ENCODE results near the gene ZNF827. TPM values are rescaled to one million over a fixed set of nuclear protein-coding genes. Genes with fewer than 3 reads are reported as not detected.

The ZNF827 gene
- total RNA-seq, 6 donors from 2014 or later: 8.1 to 68.1 (median 18.3) TPM

GRCh38 chr4:145739845-145740244 is 198.8 kb downstream of the ZNF827 start:
- Histone ChIP-seq H3K36me3 (no peaks in the 10 kb centered on the region), H3K4me3 (no peak overlapping the region), H3K4me1 (peaks cover 16 to 21% (median 20%) of the 10 kb centered on the region in 4 donors), H3K27ac (no peak overlapping the region), H3K27me3 (no peaks in the 10 kb centered on the region), H3K9me3 (no peaks in the 10 kb centered on the region)
- 53 to 77% methylated on average over 5 of the region's 5 CpGs for WGBS, 2 donors
- TF ChIP-seq POLR2A (IDR thresholded peaks at IDR 0.05) (no peak), EP300 (IDR thresholded peaks at IDR 0.05) (no peak)
- no peak for ATAC-seq (ENCODE audit: low FRiP score in 2 of 2)
- no peak for DNase-seq

- 35 to 40% methylated on average over 5 to 9 of the region's 9 CpGs for WGBS, 2 donors
These were observed 202.3 kb downstream of the ZNF827 start for GRCh38 chr4:145736241-145736831.

GRCh38 chr4:145735827-145736226 is 202.8 kb downstream of the ZNF827 start:
- Histone ChIP-seq H3K27ac (peak overlapping the region; percentile 61 to 99 (median 78)), H3K4me1 (peaks cover 43 to 54% (median 49%) of the 10 kb centered on the region in 4 donors), H3K4me3 (no peak overlapping the region), H3K27me3 (no peaks in the 10 kb centered on the region), H3K9me3 (no peaks in the 10 kb centered on the region), H3K36me3 (no peaks in the 10 kb centered on the region)
- ATAC-seq (ENCODE audit: low FRiP score in 2 of 2): no peak
- no peak for TF ChIP-seq EP300 (IDR thresholded peaks at IDR 0.05)
- TF ChIP-seq POLR2A (IDR thresholded peaks at IDR 0.05): no peak
- TF ChIP-seq CTCF (IDR thresholded peaks at IDR 0.05): no peak
- TF ChIP-seq POLR2AphosphoS5 (IDR thresholded peaks at IDR 0.05): no peak
- no peak for DNase-seq
- WGBS, 2 donors: 59 to 70% methylated on average over 4 of the region's 4 CpGs

More at GRCh38 chr4:145736241-145736831, 202.3 kb downstream of the ZNF827 start:
- TF ChIP-seq POLR2AphosphoS5 (IDR thresholded peaks at IDR 0.05) (peak; percentile 57 to 67), EP300 (IDR thresholded peaks at IDR 0.05) (peak in 1 of 4 donors; percentile 72), POLR2A (IDR thresholded peaks at IDR 0.05) (no peak)
- Histone ChIP-seq H3K27ac (peak overlapping the region; percentile 61 to 99 (median 78)), H3K9me3 (no peaks in the 10 kb centered on the region), H3K36me3 (no peaks in the 10 kb centered on the region), H3K4me3 (no peak overlapping the region), H3K27me3 (no peaks in the 10 kb centered on the region), H3K4me1 (peaks cover 40 to 49% (median 44%) of the 10 kb centered on the region in 4 donors)
- DNase-seq (peak; percentile 28 to 77), ATAC-seq (ENCODE audit: low FRiP score in 2 of 2) (peak in 1 of 2 donors; percentile 69)

- TF ChIP-seq EP300 (IDR thresholded peaks at IDR 0.05) (no peak), POLR2AphosphoS5 (IDR thresholded peaks at IDR 0.05) (no peak), CTCF (IDR thresholded peaks at IDR 0.05) (no peak), POLR2A (IDR thresholded peaks at IDR 0.05) (no peak)
- WGBS, 2 donors: 82 to 86% methylated on average over 2 of the region's 2 CpGs
- DNase-seq (no peak), ATAC-seq (ENCODE audit: low FRiP score in 2 of 2) (peak; percentile 35 to 58)
- Histone ChIP-seq H3K27me3 (no peaks in the 10 kb centered on the region), H3K36me3 (no peaks in the 10 kb centered on the region), H3K9me3 (no peaks in the 10 kb centered on the region), H3K4me3 (no peak overlapping the region), H3K4me1 (peaks cover 45 to 55% (median 52%) of the 10 kb centered on the region in 4 donors), H3K27ac (peak overlapping the region; percentile 72 to 99 (median 94))
These were observed 203.3 kb downstream of the ZNF827 start for GRCh38 chr4:145735347-145735675.

GRCh38 chr4:145734576-145735346 is 203.9 kb downstream of the ZNF827 start:
- H3K27ac ChIP-seq: peak overlapping the region; percentile 72 to 99 (median 94)
- peak in 1 of 2 donors; percentile 68 for DNase-seq
- no peaks in the 10 kb centered on the region for H3K27me3 ChIP-seq
- no peak overlapping the region for H3K4me3 ChIP-seq
- no peaks in the 10 kb centered on the region for H3K9me3 ChIP-seq
- peak; percentile 64 to 77 for ATAC-seq (ENCODE audit: low FRiP score in 2 of 2)
- WGBS, 2 donors: 44 to 52% methylated on average over 14 of the region's 14 CpGs
- no peaks in the 10 kb centered on the region for H3K36me3 ChIP-seq
- TF ChIP-seq EP300 (IDR thresholded peaks at IDR 0.05): no peak
- TF ChIP-seq POLR2A (IDR thresholded peaks at IDR 0.05): no peak
- no peak for TF ChIP-seq CTCF (IDR thresholded peaks at IDR 0.05)
- TF ChIP-seq POLR2AphosphoS5 (IDR thresholded peaks at IDR 0.05): peak; percentile 44 to 74
- H3K4me1 ChIP-seq: peaks cover 45 to 55% (median 52%) of the 10 kb centered on the region in 4 donors
